ENCODE measurements around the gene DPF3.

Gene DPF3

DNA sequence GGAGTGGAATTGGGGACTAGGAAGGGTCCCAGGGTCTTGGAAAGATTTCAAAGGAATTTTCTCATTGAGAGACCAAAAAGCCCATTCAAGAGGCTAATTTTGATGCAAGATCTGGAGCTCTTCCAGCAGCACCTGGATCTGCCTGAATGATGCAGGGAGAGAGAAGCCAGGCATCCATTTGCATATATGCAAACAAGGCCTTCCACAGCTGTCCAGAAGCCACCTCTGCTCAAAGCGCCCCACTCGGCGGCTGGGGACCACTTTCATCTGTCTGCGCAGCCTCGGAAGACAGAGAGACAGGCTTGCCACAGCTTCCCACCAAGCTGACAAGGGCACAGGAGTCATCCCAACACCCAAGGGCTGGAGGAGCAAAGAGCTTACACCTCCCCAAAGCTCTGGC lies 295.6 kb downstream of the DPF3 start:
- H3K9me3 ChIP-seq (ENCODE audit: control insufficient read depth, insufficient read depth, low read length) = no peaks in the 10 kb centered on the region
- H3K4me2 ChIP-seq (ENCODE audit: low read length) = peak overlapping the region; percentile 33; the same call in 1 of the 2 replicates
- H3F3A ChIP-seq (ENCODE audit: control insufficient read depth, insufficient read depth) = no peaks in the 10 kb centered on the region
- H3K9me2 ChIP-seq (replicated peaks; ENCODE audit: control insufficient read depth, low read length) = no peaks in the 10 kb centered on the region
- no peak for TF ChIP-seq EZH2phosphoT487 (IDR thresholded peaks at IDR 0.05; ENCODE audit: borderline replicate concordance, low read length)
- TF ChIP-seq, protein P1, sequence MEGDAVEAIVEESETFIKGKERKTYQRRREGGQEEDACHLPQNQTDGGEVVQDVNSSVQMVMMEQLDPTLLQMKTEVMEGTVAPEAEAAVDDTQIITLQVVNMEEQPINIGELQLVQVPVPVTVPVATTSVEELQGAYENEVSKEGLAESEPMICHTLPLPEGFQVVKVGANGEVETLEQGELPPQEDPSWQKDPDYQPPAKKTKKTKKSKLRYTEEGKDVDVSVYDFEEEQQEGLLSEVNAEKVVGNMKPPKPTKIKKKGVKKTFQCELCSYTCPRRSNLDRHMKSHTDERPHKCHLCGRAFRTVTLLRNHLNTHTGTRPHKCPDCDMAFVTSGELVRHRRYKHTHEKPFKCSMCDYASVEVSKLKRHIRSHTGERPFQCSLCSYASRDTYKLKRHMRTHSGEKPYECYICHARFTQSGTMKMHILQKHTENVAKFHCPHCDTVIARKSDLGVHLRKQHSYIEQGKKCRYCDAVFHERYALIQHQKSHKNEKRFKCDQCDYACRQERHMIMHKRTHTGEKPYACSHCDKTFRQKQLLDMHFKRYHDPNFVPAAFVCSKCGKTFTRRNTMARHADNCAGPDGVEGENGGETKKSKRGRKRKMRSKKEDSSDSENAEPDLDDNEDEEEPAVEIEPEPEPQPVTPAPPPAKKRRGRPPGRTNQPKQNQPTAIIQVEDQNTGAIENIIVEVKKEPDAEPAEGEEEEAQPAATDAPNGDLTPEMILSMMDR (IDR thresholded peaks at IDR 0.05; ENCODE audit: low read depth, low read length, poor library complexity, severe bottlenecking) = no peak
- H4K20me1 ChIP-seq (ENCODE audit: control insufficient read depth, insufficient read depth, low read depth, low read length) = no peaks in the 10 kb centered on the region
- H3K4me3 ChIP-seq (ENCODE audit: low read length) = no peak overlapping the region
- H3K27ac ChIP-seq (ENCODE audit: low read depth, low read length) = no peak overlapping the region
- H3K36me3 ChIP-seq (ENCODE audit: control insufficient read depth, low read length) = no peaks in the 10 kb centered on the region
- peaks cover 28% of the 10 kb centered on the region for H3K27me3 ChIP-seq (ENCODE audit: control insufficient read depth, low read length)
- H3K79me2 ChIP-seq (ENCODE audit: control insufficient read depth, low read length) = no peaks in the 10 kb centered on the region
- peaks cover 13% of the 10 kb centered on the region for H3K4me1 ChIP-seq (ENCODE audit: control insufficient read depth, low read length)

DNA sequence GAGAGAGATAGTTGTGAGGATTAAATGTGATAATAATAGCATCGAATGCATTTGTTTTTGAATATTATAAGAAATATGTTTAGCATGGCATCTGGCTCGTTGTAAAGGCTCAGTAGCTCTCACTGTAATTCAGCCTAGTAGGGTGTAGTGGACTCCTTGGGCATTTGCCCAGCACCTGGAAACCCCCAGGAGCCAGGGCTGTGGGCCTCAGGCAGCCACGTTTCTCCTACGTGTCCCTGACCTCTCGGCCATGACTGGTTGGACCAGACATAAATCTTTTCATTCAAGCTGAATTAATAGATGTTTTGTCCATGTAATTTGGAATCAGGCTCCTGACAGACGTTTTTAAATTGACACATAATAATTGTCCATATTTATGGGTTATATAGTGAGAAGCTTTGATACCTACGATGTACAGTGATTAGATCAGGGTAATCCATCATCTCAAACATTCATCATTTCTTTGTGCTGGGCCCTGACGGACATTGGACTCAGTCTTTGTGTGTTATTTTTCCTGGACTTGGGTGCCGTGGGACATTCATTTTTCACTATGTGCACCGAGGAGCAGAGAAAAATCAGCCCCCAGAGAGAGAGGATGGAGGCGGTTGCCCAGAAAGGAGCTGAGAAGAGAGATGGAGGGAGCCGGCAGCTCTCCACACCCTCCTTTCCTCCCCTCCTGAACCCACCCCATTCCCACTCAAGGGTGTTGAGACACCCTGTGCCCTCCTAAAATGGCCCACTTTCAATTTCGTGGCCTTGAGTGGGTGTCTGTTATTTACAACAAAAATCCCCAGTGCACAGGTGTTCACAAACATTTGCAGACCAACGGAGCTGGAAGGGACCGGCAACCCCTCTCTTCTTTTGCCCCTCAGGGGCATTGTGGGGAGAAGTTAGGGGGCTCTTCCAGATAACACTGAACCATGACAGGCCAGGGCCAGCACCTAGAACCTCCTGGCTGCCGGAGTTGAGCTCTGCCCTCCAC lies 296.4 kb downstream of the DPF3 start:
- no peaks in the 10 kb centered on the region for H3K79me2 ChIP-seq (ENCODE audit: control insufficient read depth, low read length)
- peaks cover 13% of the 10 kb centered on the region for H3K4me1 ChIP-seq (ENCODE audit: control insufficient read depth, low read length)
- peaks cover 28% of the 10 kb centered on the region for H3K27me3 ChIP-seq (ENCODE audit: control insufficient read depth, low read length)
- no peaks in the 10 kb centered on the region for H4K20me1 ChIP-seq (ENCODE audit: control insufficient read depth, insufficient read depth, low read depth, low read length)
- H3K9me2 ChIP-seq (replicated peaks; ENCODE audit: control insufficient read depth, low read length) = no peaks in the 10 kb centered on the region
- H3K27ac ChIP-seq (ENCODE audit: low read depth, low read length) = no peak overlapping the region
- TF ChIP-seq, protein P1 (IDR thresholded peaks at IDR 0.05; ENCODE audit: low read depth, low read length, poor library complexity, severe bottlenecking) = no peak
- no peak for TF ChIP-seq EZH2phosphoT487 (IDR thresholded peaks at IDR 0.05; ENCODE audit: borderline replicate concordance, low read length)
- no peaks in the 10 kb centered on the region for H3F3A ChIP-seq (ENCODE audit: control insufficient read depth, insufficient read depth)
- no peaks in the 10 kb centered on the region for H3K9me3 ChIP-seq (ENCODE audit: control insufficient read depth, insufficient read depth, low read length)
- no peaks in the 10 kb centered on the region for H3K36me3 ChIP-seq (ENCODE audit: control insufficient read depth, low read length)
- no peak overlapping the region for H3K4me3 ChIP-seq (ENCODE audit: low read length)
- H3K4me2 ChIP-seq (ENCODE audit: low read length) = peak overlapping the region; percentile 33; the same call in 1 of the 2 replicates

DNA sequence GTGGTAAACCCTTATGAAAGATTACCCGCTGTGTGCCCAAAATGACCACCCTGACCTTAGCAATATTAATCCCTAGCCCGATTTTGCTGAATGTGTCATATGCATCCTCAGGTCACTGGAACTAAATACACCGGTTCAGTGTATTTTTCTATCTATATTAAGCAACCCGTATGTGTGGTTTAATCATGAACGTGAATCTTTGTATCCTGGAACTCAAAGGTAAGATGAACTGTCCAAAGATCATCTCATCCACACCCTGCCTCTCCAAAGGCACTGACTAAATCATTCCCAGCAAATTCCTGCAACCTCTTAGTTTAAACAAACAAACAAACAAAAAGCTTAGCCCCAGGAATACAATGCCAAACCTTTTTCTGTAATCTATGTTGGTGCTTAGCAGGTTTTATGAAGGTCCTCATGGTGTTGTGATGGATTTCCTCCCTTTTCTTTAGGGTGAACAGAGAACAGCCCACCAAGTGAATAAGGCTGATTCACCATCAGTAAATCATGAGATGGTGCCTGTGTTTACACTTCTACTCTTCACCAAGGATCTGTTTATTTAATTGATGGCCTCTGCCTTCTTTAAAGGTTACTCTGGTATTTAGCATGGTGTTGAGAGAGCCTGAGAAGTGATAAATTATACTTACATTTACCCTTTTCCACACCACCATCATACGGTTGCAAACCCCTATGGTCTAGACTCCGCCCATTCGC lies 298.6 kb downstream of the DPF3 start:
- no peak overlapping the region for H3K4me3 ChIP-seq (ENCODE audit: low read length)
- H3K4me2 ChIP-seq (ENCODE audit: low read length) = no peak overlapping the region
- no peaks in the 10 kb centered on the region for H3K9me3 ChIP-seq (ENCODE audit: control insufficient read depth, insufficient read depth, low read length)
- H3K27me3 ChIP-seq (ENCODE audit: control insufficient read depth, low read length) = peaks cover 30% of the 10 kb centered on the region
- H3K9me2 ChIP-seq (replicated peaks; ENCODE audit: control insufficient read depth, low read length) = no peaks in the 10 kb centered on the region
- no peaks in the 10 kb centered on the region for H3F3A ChIP-seq (ENCODE audit: control insufficient read depth, insufficient read depth)
- H3K79me2 ChIP-seq (ENCODE audit: control insufficient read depth, low read length) = no peaks in the 10 kb centered on the region
- no peak overlapping the region for H3K27ac ChIP-seq (ENCODE audit: low read depth, low read length)
- peaks cover 13% of the 10 kb centered on the region for H3K4me1 ChIP-seq (ENCODE audit: control insufficient read depth, low read length)
- H4K20me1 ChIP-seq (ENCODE audit: control insufficient read depth, insufficient read depth, low read depth, low read length) = no peaks in the 10 kb centered on the region
- no peaks in the 10 kb centered on the region for H3K36me3 ChIP-seq (ENCODE audit: control insufficient read depth, low read length)
- no peak for TF ChIP-seq EZH2phosphoT487 (IDR thresholded peaks at IDR 0.05; ENCODE audit: borderline replicate concordance, low read length)
- TF ChIP-seq, protein P1 (IDR thresholded peaks at IDR 0.05; ENCODE audit: low read depth, low read length, poor library complexity, severe bottlenecking) = no peak
